IMR-90 (cell line): ENCODE measurements around the gene RAP1GAP2. TPM values are rescaled to one million over a fixed set of nuclear protein-coding genes. Genes with fewer than 3 reads are reported as not detected.

Source experiments
- ATAC-seq: fragments of 200-7000 bp; cut with Tn5 transposase; 2 replicates; pipeline ENCODE4 v1.9.1; 2020; ENCODE audit warnings: low read depth, mild to moderate bottlenecking, moderate library complexity
- BruUV-seq: library from RNA; stranded (reverse); fragments of 400-500 nt; replicated peaks from 2 replicates; lab custom pipeline; 2021; lab: Mats Ljungman, UMichigan
- CTCF ChIA-PET: fragments of 300-600 bp; formaldehyde crosslinking; extraction: SDS; loops from one replicate; lab custom pipeline; 2021; ENCODE audit warnings: antibody characterized with exemption; lab: Yijun Ruan, JAX
- POLR2A ChIA-PET: fragments of 300-600 bp; sonication (Branson Sonifier 250); formaldehyde crosslinking; loops from one replicate; lab custom pipeline; 2022; ENCODE audit warnings: antibody characterized with exemption; ENCODE audit not compliant: unreplicated experiment; lab: Charles Lee
- DNase-seq: peaks from one replicate; pipeline ENCODE4 v3.0.0; 2013
- H2AFZ ChIP-seq: replicated peaks from 2 replicates; pipeline ENCODE3; 2013; ENCODE audit warnings: low read length, mild to moderate bottlenecking; ENCODE audit not compliant: poor library complexity
- H2AK5ac ChIP-seq: 2 replicates; pipeline ENCODE4 v1.6.1; 2013; ENCODE audit warnings: low read depth, low read length, inconsistent platforms
- H2AK9ac ChIP-seq: replicated peaks from 2 replicates; pipeline ENCODE3; 2013; ENCODE audit warnings: mild to moderate bottlenecking, low read depth, low read length, moderate library complexity; ENCODE audit not compliant: poor library complexity
- H2BK120ac ChIP-seq: 2 replicates; pipeline ENCODE4 v1.6.1; 2013; ENCODE audit warnings: low read depth, low read length, inconsistent platforms
- H2BK15ac ChIP-seq: 3 replicates; pipeline ENCODE4 v1.6.1; 2013; ENCODE audit warnings: low read depth, low read length, inconsistent platforms
- H2BK20ac ChIP-seq: 2 replicates; pipeline ENCODE4 v1.6.1; 2013; ENCODE audit warnings: low read depth, mild to moderate bottlenecking, inconsistent platforms, low read length, moderate library complexity
- H2BK5ac ChIP-seq: 2 replicates; pipeline ENCODE4 v1.6.1; 2013; ENCODE audit warnings: mild to moderate bottlenecking, low read depth, low read length, inconsistent platforms; ENCODE audit not compliant: poor library complexity, severe bottlenecking
- H3K14ac ChIP-seq: replicated peaks from 2 replicates; pipeline ENCODE4 v1.6.1; 2013; ENCODE audit warnings: low read depth, low read length, inconsistent platforms
- H3K18ac ChIP-seq: 2 replicates; pipeline ENCODE4 v1.6.1; 2013; ENCODE audit warnings: low read depth, low read length, control low read depth
- H3K23ac ChIP-seq: 2 replicates; pipeline ENCODE4 v1.6.1; 2013; ENCODE audit warnings: low read depth, low read length, inconsistent platforms
- H3K27ac ChIP-seq: 2 replicates; pipeline ENCODE4 v1.5.1; 2013; ENCODE audit warnings: mild to moderate bottlenecking, control low read depth, low read length; ENCODE audit not compliant: insufficient read depth
- H3K27me3 ChIP-seq: 2 replicates; pipeline ENCODE4 v1.6.1; 2013; ENCODE audit warnings: low read length; ENCODE audit not compliant: control insufficient read depth, insufficient read depth
- H3K36me3 ChIP-seq: 2 replicates; pipeline ENCODE4 v1.6.1; 2013; ENCODE audit warnings: low read length, mixed read lengths; ENCODE audit not compliant: control insufficient read depth, insufficient read depth
- H3K4ac ChIP-seq: 2 replicates; pipeline ENCODE4 v1.6.1; 2013; ENCODE audit warnings: low read depth, low read length, inconsistent platforms
- H3K4me1 ChIP-seq: 2 replicates; pipeline ENCODE4 v1.6.1; 2013; ENCODE audit warnings: low read length, mixed read lengths; ENCODE audit not compliant: control insufficient read depth, insufficient read depth
- H3K4me2 ChIP-seq: 2 replicates; pipeline ENCODE4 v1.6.1; 2013; ENCODE audit warnings: low read depth, mild to moderate bottlenecking, control low read depth, low read length, moderate library complexity
- H3K4me3 ChIP-seq: 2 replicates; pipeline ENCODE4 v1.5.1; 2013; ENCODE audit warnings: low read depth, mild to moderate bottlenecking, control low read depth, low read length, moderate library complexity; ENCODE audit not compliant: insufficient read depth
- H3K56ac ChIP-seq: 2 replicates; pipeline ENCODE4 v1.6.1; 2013; ENCODE audit warnings: low read length, inconsistent platforms; ENCODE audit not compliant: insufficient read depth; ENCODE audit errors: extremely low read depth
- H3K79me1 ChIP-seq, 2 experiments: 2 replicates each; pipeline ENCODE4 v1.6.1; 2013; ENCODE audit warnings: low read length in 2 of 2, inconsistent platforms in 1 of 2, low read depth in 1 of 2
- H3K9ac ChIP-seq: 2 replicates; pipeline ENCODE4 v1.6.1; 2013; ENCODE audit warnings: low read depth, low read length, control low read depth
- H3K9me1 ChIP-seq: 2 replicates; pipeline ENCODE4 v1.6.1; 2013; ENCODE audit warnings: low read length, inconsistent platforms; ENCODE audit not compliant: insufficient read depth
- H3K9me3 ChIP-seq: 2 replicates; pipeline ENCODE4 v1.6.1; 2013; ENCODE audit warnings: low read length; ENCODE audit not compliant: control insufficient read depth, insufficient read depth
- H4K20me1 ChIP-seq: 2 replicates; pipeline ENCODE4 v1.6.1; 2013; ENCODE audit warnings: low read length, inconsistent platforms; ENCODE audit not compliant: insufficient read depth
- H4K5ac ChIP-seq: 2 replicates; pipeline ENCODE4 v1.6.1; 2013; ENCODE audit warnings: mild to moderate bottlenecking, low read depth, low read length, control low read depth
- H4K8ac ChIP-seq, 2 experiments: 2 replicates each; pipeline ENCODE4 v1.6.1; 2013; ENCODE audit warnings: low read depth in 2 of 2, low read length in 2 of 2, control low read depth in 1 of 2, inconsistent platforms in 1 of 2
- H4K91ac ChIP-seq: 2 replicates; pipeline ENCODE4 v1.6.1; 2013; ENCODE audit warnings: low read depth, low read length, inconsistent platforms; ENCODE audit not compliant: insufficient read depth
- BHLHE40 ChIP-seq: fragments of 150-350 bp; IDR thresholded peaks from 2 replicates; pipeline ENCODE4 v1.6.1; 2016; ENCODE audit warnings: mild to moderate bottlenecking, low read depth, low read length
- CEBPB ChIP-seq: IDR thresholded peaks from 2 replicates; pipeline ENCODE4 v1.6.1; 2012; ENCODE audit warnings: low read depth, low read length, improper control_type of control experiment
- CTCF ChIP-seq: conservative IDR thresholded peaks from 2 replicates; pipeline ENCODE4 v1.5.1; 2012; ENCODE audit warnings: mild to moderate bottlenecking, low read depth, low read length, improper control_type of control experiment
- ELK1 ChIP-seq: fragments of 150-350 bp; IDR thresholded peaks from 2 replicates; pipeline ENCODE4 v1.6.1; 2016; ENCODE audit warnings: low read depth, mild to moderate bottlenecking, low read length, moderate library complexity, borderline replicate concordance
- FOS ChIP-seq: fragments of 150-350 bp; IDR thresholded peaks from 2 replicates; pipeline ENCODE4 v1.6.1; 2016; ENCODE audit warnings: low read depth, low read length
- MAFK ChIP-seq: IDR thresholded peaks from 2 replicates; pipeline ENCODE4 v1.6.1; 2012; ENCODE audit warnings: low read depth, low read length, improper control_type of control experiment
- MAZ ChIP-seq: IDR thresholded peaks from 2 replicates; pipeline ENCODE4 v1.6.1; 2012; ENCODE audit warnings: low read depth, mild to moderate bottlenecking, low read length, improper control_type of control experiment, moderate library complexity, borderline replicate concordance
- MXI1 ChIP-seq: IDR thresholded peaks from 2 replicates; pipeline ENCODE4 v1.6.1; 2012; ENCODE audit warnings: low read depth, mild to moderate bottlenecking, low read length, moderate library complexity, borderline replicate concordance
- NFE2L2 ChIP-seq: fragments of 150-350 bp; IDR thresholded peaks from 2 replicates; pipeline ENCODE4 v1.6.1; 2016; ENCODE audit warnings: low read depth, mild to moderate bottlenecking, low read length
- POLR2A ChIP-seq: IDR thresholded peaks from 2 replicates; pipeline ENCODE4 v1.6.1; 2012; ENCODE audit warnings: mild to moderate bottlenecking, low read depth, low read length
- RAD21 ChIP-seq: IDR thresholded peaks from 2 replicates; pipeline ENCODE4 v1.6.1; 2012; ENCODE audit warnings: low read length, improper control_type of control experiment
- RCOR1 ChIP-seq: IDR thresholded peaks from 2 replicates; pipeline ENCODE4 v1.6.1; 2012; ENCODE audit warnings: mild to moderate bottlenecking, low read length, improper control_type of control experiment; ENCODE audit not compliant: insufficient replicate concordance
- SMC3 ChIP-seq: fragments of 150-350 bp; IDR thresholded peaks from 2 replicates; pipeline ENCODE4 v1.6.1; 2016; ENCODE audit warnings: low read depth, mild to moderate bottlenecking, antibody characterized with exemption, low read length, moderate library complexity
- USF2 ChIP-seq: fragments of 150-350 bp; IDR thresholded peaks from 2 replicates; pipeline ENCODE4 v1.6.1; 2017; ENCODE audit warnings: mild to moderate bottlenecking, antibody characterized with exemption, low read length, low read depth
- WGBS, 2 experiments: methylation state at CpG; one replicate each; pipeline versions ENCODE4 v1.1.5 to v1.1.7; 2013; ENCODE audit warnings: missing lambda C conversion rate in 2 of 2; ENCODE audit not compliant: insufficient read length in 1 of 2; ENCODE audit errors: extremely low coverage in 2 of 2; 5-methylcytosine and 5-hydroxymethylcytosine counted together
- dilution Hi-C: fragments of 300-500 bp; cut with HindIII; formaldehyde crosslinking; loops from one replicate; pipeline ENCODE4 v1.14.3; 2018; ENCODE audit warnings: low sequenced_read_pairs; ENCODE audit not compliant: unreplicated experiment
- in situ Hi-C: fragments of 300-500 bp; cut with MboI; formaldehyde crosslinking; loops from 3 replicates; pipeline ENCODE4 v1.14.3; 2019; ENCODE audit warnings: low sequenced_read_pairs, inconsistent platforms, mixed read lengths
- intact Hi-C: fragments of 100-400 bp; cut with micrococcal nuclease; formaldehyde crosslinking; loops from 2 replicates; pipeline ENCODE4 v1.10.0; 2022
- polyA plus RNA-seq, 3 experiments: library from polyadenylated mRNA; depleted of rRNA; stranded (reverse); fragments of >200 nt; gene quantifications; 2 replicates each; pipeline ENCODE4 v1.2.3, GENCODE V29; 2012; ENCODE audit warnings: low replicate concordance in 1 of 3
- total RNA-seq: library from RNA; depleted of rRNA; stranded (reverse); fragments of >200 nt; gene quantifications from 2 replicates; pipeline ENCODE4 v1.2.3, GENCODE V29; 2012

Gene RAP1GAP2
- total and polyA plus RNA-seq, 2 of the 4 experiments (the other 2 are of a cell fraction): 5.7 to 7.5 TPM

GRCh38 chr17:3002538-3003295 lies 206.5 kb downstream of the RAP1GAP2 start:
- H2BK5ac ChIP-seq: peak overlapping the region; percentile 50
- peak overlapping the region; percentile 84 for H2BK120ac ChIP-seq
- in situ Hi-C loops (no loop called here), intact Hi-C loops (loop anchor here (5.0 kb wide), 1 partner anchor 150 kb away; no protein-coding TSS in a partner anchor), dilution Hi-C loops (no loop called here)
- no peak overlapping the region for H3K23ac ChIP-seq
- no peaks in the 10 kb centered on the region for H3K36me3 ChIP-seq
- no TSS peak for BruUV-seq
- H3K18ac ChIP-seq: peak overlapping the region; percentile 21; the same call in 1 of the 2 replicates
- H3K4me3 ChIP-seq: no peak overlapping the region
- H4K91ac ChIP-seq: peak overlapping the region; percentile 19; the same call in 1 of the 2 replicates
- peak overlapping the region; percentile 76; the same call in 1 of the 2 replicates for H4K5ac ChIP-seq
- ChIA-PET CTCF (no interaction called here), POLR2A (no interaction called here)
- peaks cover 4 to 12% of the 10 kb centered on the region in 2 experiments; a peak in 2 of 4 replicates for H3K79me1 ChIP-seq
- H2AK9ac ChIP-seq: peak overlapping the region; percentile 4
- no peaks in the 10 kb centered on the region for H4K20me1 ChIP-seq
- H3K4ac ChIP-seq: peak overlapping the region; percentile 40; the same call in 1 of the 2 replicates
- H3K4me1 ChIP-seq: peaks cover 22% of the 10 kb centered on the region
- H3K9me3 ChIP-seq: no peaks in the 10 kb centered on the region; the same call in 1 of the 2 replicates
- DNase-seq (no peak), ATAC-seq (no peak)
- 0 out of 3 replicates have a peak overlapping the region, but pooled peaks have one; percentile 13 for H2BK15ac ChIP-seq
- H3K9ac ChIP-seq: no peak overlapping the region
- H3K27ac ChIP-seq: no peak overlapping the region
- peaks cover 17% of the 10 kb centered on the region for H3K9me1 ChIP-seq
- H4K8ac ChIP-seq: no peak overlapping the region; a peak in 1 of 4 replicates
- WGBS, 2 experiments: 87% methylated on average over 7 of the region's 14 CpGs; no CpG with 5 or more reads in 1 of the 2 experiments
- H3K14ac ChIP-seq: no peak overlapping the region
- H2BK20ac ChIP-seq: peak overlapping the region; percentile 12; the same call in 1 of the 2 replicates
- no peak overlapping the region for H3K4me2 ChIP-seq
- H3K27me3 ChIP-seq: no peaks in the 10 kb centered on the region
- peak overlapping the region; percentile 70; the same call in 1 of the 2 replicates for H2AK5ac ChIP-seq
- no peak overlapping the region for H2AFZ ChIP-seq
- no peak overlapping the region for H3K56ac ChIP-seq
- TF ChIP-seq USF2 (no peak), RCOR1 (no peak), MXI1 (no peak), NFE2L2 (no peak), RAD21 (no peak), CEBPB (no peak), SMC3 (no peak), ELK1 (no peak), CTCF (no peak), POLR2A (no peak), FOS (no peak), MAZ (no peak), BHLHE40 (no peak), MAFK (no peak)
